Common myeloid progenitor, CD34-positive (primary cell): ENCODE measurements around the gene GGCT.
"Not testable (repeated sequence)": the region's sequence is repeated elsewhere in the genome, so short reads cannot be mapped to it uniquely, and the experiment has no call there.

ENCODE experiments used
- CTCF ChIA-PET: fragments of 350-600 bp; sonication (Branson Sonifier 250); formaldehyde crosslinking; loops from one replicate; lab custom pipeline; 2021; ENCODE audit warnings: antibody characterized with exemption; lab: Charles Lee
- POLR2A ChIA-PET: fragments of 350-600 bp; sonication (Branson Sonifier 250); formaldehyde crosslinking; loops from one replicate; lab custom pipeline; 2021; ENCODE audit warnings: antibody characterized with exemption; lab: Charles Lee
- DNase-seq, 3 donors: peaks; one replicate each; pipeline versions ENCODE4 v3.0.0 to v3.0.0-alpha.2; 2013
- H3K27ac ChIP-seq, 2 experiments: 1 replicate in 1 of 2; 2 replicates in 1 of 2; pipeline ENCODE4 v1.7.0; 2013; ENCODE audit warnings: inconsistent platforms in 2 of 2, low read length in 2 of 2, mild to moderate bottlenecking in 2 of 2, low read depth in 1 of 2, moderate library complexity in 1 of 2; ENCODE audit not compliant: severe bottlenecking in 2 of 2, insufficient read depth in 1 of 2, poor library complexity in 1 of 2
- H3K27me3 ChIP-seq, 5 experiments: replicated peaks in 2 of 5; 1 replicate in 3 of 5; 2 replicates in 2 of 5; pipeline versions ENCODE4 v1.6.1 to v1.7.0; 2013; ENCODE audit warnings: low read length in 4 of 5, mild to moderate bottlenecking in 2 of 5, moderate library complexity in 2 of 5, inconsistent platforms in 1 of 5; ENCODE audit not compliant: insufficient read depth in 5 of 5, control insufficient read depth in 4 of 5
- H3K36me3 ChIP-seq, 4 experiments: 1 replicate in 2 of 4; 2 replicates in 2 of 4; pipeline versions ENCODE4 v1.6.1 to v1.7.0; 2013; ENCODE audit warnings: low read length in 3 of 4, control low read depth in 1 of 4, mild to moderate bottlenecking in 1 of 4; ENCODE audit not compliant: control insufficient read depth in 4 of 4, insufficient read depth in 4 of 4
- H3K4me1 ChIP-seq, 4 experiments: 1 replicate in 3 of 4; 2 replicates in 1 of 4; pipeline versions ENCODE4 v1.6.1 to v1.7.1; 2013; ENCODE audit warnings: low read length in 3 of 4, mild to moderate bottlenecking in 3 of 4, control low read depth in 1 of 4, inconsistent platforms in 1 of 4, moderate library complexity in 1 of 4; ENCODE audit not compliant: control insufficient read depth in 4 of 4, insufficient read depth in 4 of 4; ENCODE audit errors: control extremely low read depth in 1 of 4
- H3K4me3 ChIP-seq, 7 experiments: 1 replicate in 4 of 7; 2 replicates in 3 of 7; pipeline versions ENCODE4 v1.5.1 to v1.7.0; 2013; ENCODE audit warnings: mild to moderate bottlenecking in 7 of 7, low read length in 6 of 7, moderate library complexity in 6 of 7, inconsistent platforms in 2 of 7, low read depth in 2 of 7, control low read depth in 1 of 7; ENCODE audit not compliant: insufficient read depth in 4 of 7, control insufficient read depth in 1 of 7; ENCODE audit errors: extremely low read depth in 1 of 7
- H3K9me3 ChIP-seq, 5 experiments: 1 replicate in 4 of 5; 2 replicates in 1 of 5; pipeline versions ENCODE4 v1.6.1 to v1.7.1; 2013; ENCODE audit warnings: low read length in 4 of 5, mild to moderate bottlenecking in 2 of 5, inconsistent platforms in 1 of 5, low read depth in 1 of 5, moderate library complexity in 1 of 5; ENCODE audit not compliant: control insufficient read depth in 4 of 5, insufficient read depth in 2 of 5; ENCODE audit errors: control extremely low read depth in 1 of 5
- WGBS: methylation state at CpG from one replicate; pipeline ENCODE4 v1.1.5; 2013; ENCODE audit not compliant: insufficient coverage; 5-methylcytosine and 5-hydroxymethylcytosine counted together

Gene GGCT

DNA sequence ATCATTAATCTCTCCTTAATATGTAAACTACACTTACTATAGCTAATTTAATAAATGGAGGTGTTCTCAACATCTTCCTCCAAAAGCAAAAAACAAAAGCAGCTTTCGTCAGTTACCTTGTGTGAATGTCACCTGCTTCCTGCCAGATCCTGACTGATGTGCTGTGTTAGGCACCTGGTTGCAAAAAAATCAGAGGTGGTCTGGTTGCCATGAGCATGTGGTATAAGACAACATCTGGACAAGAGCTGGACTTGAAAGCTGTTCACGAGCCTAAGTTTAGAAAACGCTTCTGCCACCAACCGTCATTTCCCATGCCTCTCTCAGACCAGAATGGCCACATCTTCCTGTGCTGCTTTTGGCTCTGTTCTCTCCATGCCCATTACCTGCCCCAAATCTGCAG lies 42.0 kb upstream of the GGCT start:
- H3K4me1 ChIP-seq: peaks cover 0 to 11% (median 8%) of the 10 kb centered on the region in 4 experiments
- no peaks in the 10 kb centered on the region for H3K27me3 ChIP-seq
- H3K27ac ChIP-seq: no peak overlapping the region
- 94% methylated on average over 4 of the region's 4 CpGs for WGBS
- no peak for DNase-seq
- no peak overlapping the region for H3K4me3 ChIP-seq
- peaks cover 0 to 4% (median 1%) of the 10 kb centered on the region in 4 experiments for H3K36me3 ChIP-seq
- ChIA-PET CTCF (interaction anchor here (1.2 to 14.2 kb wide), 5 partner anchors 10 to 47 kb away, joined by 3 to 176 read pairs (median 5); no protein-coding TSS in a partner anchor), POLR2A (no interaction called here)
- H3K9me3 ChIP-seq: no peaks in the 10 kb centered on the region

DNA sequence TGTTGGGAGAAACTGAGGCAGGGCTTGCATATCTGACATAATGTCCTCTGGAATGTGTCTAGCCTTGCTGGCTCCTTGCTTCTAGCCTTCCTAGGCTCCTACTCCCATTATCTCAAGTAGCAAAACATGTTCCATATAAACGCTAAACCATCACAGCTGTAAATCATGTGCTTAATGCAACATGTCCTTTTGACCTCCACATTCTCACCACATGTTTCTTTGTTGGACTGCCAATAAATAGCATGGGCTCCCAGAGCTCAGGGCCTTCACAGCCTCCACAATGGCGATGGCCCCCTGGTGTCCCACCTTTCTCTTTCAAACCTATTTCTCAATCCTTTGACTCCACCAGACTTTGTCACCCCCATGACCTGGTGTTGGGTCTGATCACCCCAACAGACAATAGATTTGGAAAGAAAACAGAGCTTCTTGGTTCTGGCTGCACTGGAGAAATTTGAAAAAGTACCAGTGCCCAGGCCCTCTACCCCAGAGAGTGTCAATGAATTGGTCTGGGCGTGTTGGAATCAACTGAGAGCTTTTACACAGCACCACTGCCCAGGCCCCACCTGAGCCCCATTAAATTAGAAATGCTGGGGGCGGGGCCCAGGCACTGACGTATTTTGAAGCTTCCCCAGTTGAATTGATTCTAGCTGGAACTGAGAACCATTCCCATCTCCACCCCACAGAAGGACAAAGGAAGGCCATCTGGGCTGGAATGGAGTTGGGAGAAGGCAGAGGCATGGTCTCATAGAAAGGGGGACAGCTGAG lies 41.3 kb upstream of the GGCT start:
- WGBS: 92% methylated on average over 5 of the region's 5 CpGs
- ChIA-PET POLR2A (no interaction called here), CTCF (interaction anchor here (1.2 to 14.2 kb wide), 5 partner anchors 9 to 48 kb away, joined by 3 to 176 read pairs (median 5); no protein-coding TSS in a partner anchor)

GRCh38 chr7:30543813-30544525 lies 39.3 kb upstream of the GGCT start:
- H3K36me3 ChIP-seq: peaks cover 0 to 5% (median 1%) of the 10 kb centered on the region in 4 experiments
- H3K27ac ChIP-seq: no peak overlapping the region
- H3K4me1 ChIP-seq: no peaks in the 10 kb centered on the region
- ChIA-PET CTCF (interaction anchor here (1.3 to 14.2 kb wide), 2 partner anchors 20 to 21 kb away, joined by 3 to 176 read pairs; no protein-coding TSS in a partner anchor), POLR2A (no interaction called here)
- H3K4me3 ChIP-seq: no peak overlapping the region
- H3K9me3 ChIP-seq: no peaks in the 10 kb centered on the region
- H3K27me3 ChIP-seq: no peaks in the 10 kb centered on the region
- 91% methylated on average over 3 of the region's 6 CpGs for WGBS
- no peak for DNase-seq

More for the DNA sequence above, 41.3 kb upstream of the GGCT start:
- Histone ChIP-seq H3K4me3 (no peak overlapping the region), H3K36me3 (peaks cover 0 to 4% (median 1%) of the 10 kb centered on the region in 4 experiments), H3K4me1 (peaks cover 0 to 5% (median 4%) of the 10 kb centered on the region in 4 experiments), H3K27me3 (no peaks in the 10 kb centered on the region), H3K9me3 (no peaks in the 10 kb centered on the region), H3K27ac (no peak overlapping the region)
- no peak for DNase-seq

- POLR2A ChIA-PET, H3K36me3 ChIP-seq, H3K4me1 ChIP-seq, H3K9me3 ChIP-seq, H3K4me3 ChIP-seq, H3K27ac ChIP-seq, H3K27me3 ChIP-seq, DNase-seq: not testable (repeated sequence)
- whole genome bisulfite sequencing: 83% methylated on average over 1 of the region's 4 CpGs
- CTCF ChIA-PET: interaction anchor here (1.3 kb wide), 1 partner anchor 21 kb away, joined by 3 read pairs; no protein-coding TSS in a partner anchor
Measured at GRCh38 chr7:30543115-30543514, 38.5 kb upstream of the GGCT start.

GRCh38 chr7:30533886-30534285 lies 29.3 kb upstream of the GGCT start:
- POLR2A ChIA-PET: no interaction called here
- WGBS: 100% methylated on average over 1 of the region's 5 CpGs
- H3K27me3 ChIP-seq: no peaks in the 10 kb centered on the region

DNA sequence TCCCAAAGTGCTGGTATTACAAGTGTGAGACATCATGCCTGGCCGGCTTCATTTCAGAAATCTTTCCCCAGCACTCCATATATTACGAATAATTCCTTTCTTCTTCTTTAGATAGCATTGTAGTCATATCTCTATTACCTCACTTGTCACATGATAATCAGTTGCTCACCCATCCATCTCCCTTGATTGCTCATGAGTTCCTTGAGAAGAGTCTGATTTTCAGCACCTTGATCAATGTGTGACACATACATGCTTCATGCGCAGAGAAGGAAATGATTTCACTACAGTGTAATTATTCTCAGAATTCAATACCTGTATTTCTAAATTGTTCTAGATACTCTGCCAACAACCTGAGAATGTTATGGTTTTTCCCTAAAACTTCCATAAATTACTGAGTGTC lies 26.7 kb upstream of the GGCT start:
- Histone ChIP-seq H3K4me1 (no peaks in the 10 kb centered on the region), H3K4me3 (no peak overlapping the region), H3K27ac (no peak overlapping the region), H3K27me3 (no peaks in the 10 kb centered on the region), H3K36me3 (peaks cover 0 to 4% (median 0%) of the 10 kb centered on the region in 4 experiments), H3K9me3 (no peaks in the 10 kb centered on the region)
- DNase-seq: no peak
- CTCF ChIA-PET: interaction anchor here (1.4 kb wide), 1 partner anchor 9 kb away, joined by 4 read pairs; no protein-coding TSS in a partner anchor
- POLR2A ChIA-PET: no interaction called here
- no CpG with 5 or more reads among the region's 3 CpGs for WGBS

More at GRCh38 chr7:30533886-30534285, 29.3 kb upstream of the GGCT start:
- Histone ChIP-seq H3K27ac (no peak overlapping the region), H3K36me3 (peaks cover 0 to 12% (median 2%) of the 10 kb centered on the region in 4 experiments), H3K4me3 (no peak overlapping the region), H3K9me3 (no peaks in the 10 kb centered on the region), H3K4me1 (no peaks in the 10 kb centered on the region)
- CTCF ChIA-PET: interaction anchor here (1.4 to 2.8 kb wide), 4 partner anchors 12 to 206 kb away, joined by 3 to 13 read pairs (median 7); no protein-coding TSS in a partner anchor
- no peak for DNase-seq
